HG03039 (cell line): ENCODE measurements around the gene TMED4.
A peak's percentile ranks its signal among the peaks of the same experiment; 100 is the strongest.
"Not testable (repeated sequence)": the region's sequence is repeated elsewhere in the genome, so short reads cannot be mapped to it uniquely, and the experiment has no call there.

ENCODE experiments used
- ATAC-seq: cut with Tn5 transposase; IDR thresholded peaks from one replicate; pipeline ENCODE4 v1.9.1; 2021; ENCODE audit warnings: mild to moderate bottlenecking, moderate library complexity; ENCODE audit not compliant: unreplicated experiment

The TMED4 gene

DNA sequence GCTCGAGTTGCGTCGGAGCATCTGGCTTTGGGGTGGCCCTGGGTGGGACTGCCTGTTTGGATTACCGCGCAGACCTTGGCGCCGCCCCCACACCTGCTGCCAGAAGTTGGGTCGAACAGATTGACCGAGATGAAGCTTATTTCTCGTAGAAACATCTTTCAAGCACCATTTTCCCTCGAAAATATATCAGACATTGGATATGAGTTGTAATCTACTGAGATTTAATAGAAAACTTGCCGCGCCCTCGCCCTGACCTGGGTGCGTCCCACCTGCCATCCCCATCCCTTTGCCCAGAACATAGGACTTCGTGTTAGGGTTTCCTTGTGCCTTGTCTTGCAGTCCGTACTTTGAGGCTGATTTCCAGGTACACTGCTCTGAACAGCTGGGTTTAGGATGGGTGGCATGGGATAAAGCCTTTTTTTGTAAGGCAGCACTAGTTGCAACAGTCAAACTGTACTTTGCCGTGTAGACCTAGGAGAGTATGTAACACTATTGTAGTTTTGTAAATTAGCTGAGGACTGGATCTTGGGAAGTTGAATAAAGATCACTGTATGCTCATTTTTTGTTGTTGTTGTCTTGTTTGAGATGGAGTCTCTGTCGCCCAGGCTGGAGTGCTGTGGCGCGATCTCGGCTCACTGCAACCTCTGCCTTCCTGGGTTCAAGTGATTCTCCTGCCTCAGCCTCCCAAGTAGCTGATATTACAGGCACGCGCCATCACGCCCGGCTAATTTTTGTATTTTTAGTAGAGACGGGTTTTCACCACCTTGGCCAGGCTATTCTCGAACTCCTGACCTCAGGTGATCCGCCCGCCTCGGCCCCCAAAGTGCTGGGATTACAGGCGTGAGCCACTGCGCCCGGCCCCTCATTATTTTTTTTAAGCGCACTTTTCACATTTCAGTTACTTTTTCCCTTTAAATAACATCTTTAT lies 25.4 kb upstream of the TMED4 start:
- no peak for ATAC-seq

- ATAC-seq = peak; percentile 92
Observed at GRCh38 chr7:44606341-44607140, 24.5 kb upstream of the TMED4 start, which contains the start of gene OGDH. Gene OGDH (plus strand): TSS chr7:44606627. CDS start chr7:44624344, 17,717 bp downstream.

DNA sequence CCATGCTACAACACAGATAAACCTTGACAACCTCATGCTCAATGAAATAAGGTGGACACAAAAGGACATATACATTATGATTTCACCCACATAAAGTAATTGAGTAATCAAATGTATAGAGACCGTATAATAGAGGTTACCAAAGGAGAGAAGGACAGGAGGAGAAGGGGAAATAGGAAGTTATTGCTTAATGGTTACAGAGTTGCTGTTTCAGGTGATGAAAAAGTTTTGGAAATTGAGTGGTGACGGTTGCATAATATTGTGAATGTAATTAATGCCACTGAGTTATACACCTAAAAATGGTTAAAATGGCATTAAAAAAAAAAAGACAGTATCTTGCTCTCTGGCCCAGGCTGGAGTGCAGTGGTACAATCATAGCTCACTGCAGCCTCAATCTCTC lies 22.9 kb upstream of the TMED4 start:
- no peak for ATAC-seq

DNA sequence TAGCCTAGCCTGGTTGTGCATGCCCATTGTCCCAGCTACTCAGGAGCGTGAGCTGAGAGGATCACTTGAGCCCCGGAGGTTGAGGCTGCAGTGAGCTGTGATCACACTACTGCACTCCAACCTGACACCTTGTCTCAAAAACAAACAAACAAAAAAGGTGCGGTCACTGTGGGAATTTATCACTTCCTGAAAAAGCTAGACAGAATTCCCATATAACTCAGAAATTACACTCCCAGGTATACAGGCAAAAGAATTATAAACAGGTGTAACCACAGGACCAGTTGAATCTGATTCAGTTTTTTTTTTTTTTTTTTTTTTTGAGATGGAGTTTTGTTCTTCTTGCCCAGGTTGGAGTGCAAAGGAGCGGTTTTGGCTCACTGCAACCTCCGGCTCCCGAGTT lies 21.2 kb upstream of the TMED4 start:
- no peak for ATAC-seq

- no peak for ATAC-seq
Observed at GRCh38 chr7:44602576-44602910, 20.5 kb upstream of the TMED4 start.

GRCh38 chr7:44599222-44599621 lies 17.2 kb upstream of the TMED4 start:
- ATAC-seq = no peak

DNA sequence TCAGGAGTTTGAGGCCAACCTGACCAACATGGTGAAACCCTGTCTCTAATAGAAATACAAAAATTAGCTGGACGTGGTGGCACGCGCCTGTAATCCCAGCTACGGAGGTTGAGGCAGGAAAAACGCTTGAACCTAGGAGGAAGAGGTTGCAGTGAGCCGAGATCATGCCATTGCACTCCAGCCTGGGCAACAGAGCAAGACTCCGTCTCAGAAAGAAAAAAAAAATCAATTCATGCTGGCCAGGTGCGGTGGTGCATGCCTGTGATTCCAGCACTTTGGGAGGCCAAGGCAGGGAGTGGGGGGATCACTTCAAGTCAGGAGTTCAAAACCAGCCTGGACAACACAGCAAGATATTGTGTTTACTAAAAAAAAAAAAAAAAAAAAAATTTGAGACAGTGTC lies 15.2 kb upstream of the TMED4 start:
- not testable (repeated sequence) for ATAC-seq

DNA sequence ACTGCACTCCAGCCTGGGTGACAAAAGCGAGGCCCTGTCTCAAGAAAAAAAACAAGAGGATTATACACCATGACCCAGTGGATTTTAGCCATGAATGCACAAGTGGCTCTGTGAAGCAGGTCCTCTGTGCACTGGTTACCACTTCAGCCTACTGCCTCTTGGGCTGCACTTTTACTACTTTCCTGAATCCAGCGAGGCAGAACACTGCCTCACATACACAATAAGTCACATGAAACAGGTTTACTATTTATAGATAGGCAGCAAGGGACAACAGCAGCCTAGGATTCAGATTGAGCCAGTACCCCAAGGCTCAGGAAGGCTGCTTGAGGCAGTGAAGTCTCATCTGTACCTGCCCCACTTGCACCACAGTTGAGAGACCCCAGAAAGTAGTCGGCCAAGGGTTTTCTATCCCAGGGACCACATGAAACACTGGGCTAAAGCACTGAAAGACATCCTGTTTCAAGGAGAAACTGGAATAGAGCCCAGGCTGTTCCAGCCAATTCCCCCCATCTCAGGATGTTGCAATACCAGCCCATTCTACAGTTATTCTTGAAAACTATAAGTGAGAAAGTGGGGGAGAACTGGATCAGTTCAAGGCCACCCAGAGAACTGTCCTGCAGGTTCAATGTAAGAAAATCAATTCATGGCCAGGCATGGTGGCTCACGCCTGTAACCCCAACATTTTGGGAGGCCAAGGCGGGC lies 14.1 kb upstream of the TMED4 start:
- ATAC-seq = no peak

- ATAC-seq = no peak
Observed at GRCh38 chr7:44590910-44591309, 8.9 kb upstream of the TMED4 start.

- no peak for ATAC-seq
Observed at GRCh38 chr7:44587843-44588711, 6.0 kb upstream of the TMED4 start.

- no peak for ATAC-seq
Observed at GRCh38 chr7:44583146-44583865, 1.3 kb upstream of the TMED4 start.

- peak; percentile 33 for ATAC-seq
Observed at GRCh38 chr7:44580945-44581878, 819 bp downstream of the TMED4 start.

DNA sequence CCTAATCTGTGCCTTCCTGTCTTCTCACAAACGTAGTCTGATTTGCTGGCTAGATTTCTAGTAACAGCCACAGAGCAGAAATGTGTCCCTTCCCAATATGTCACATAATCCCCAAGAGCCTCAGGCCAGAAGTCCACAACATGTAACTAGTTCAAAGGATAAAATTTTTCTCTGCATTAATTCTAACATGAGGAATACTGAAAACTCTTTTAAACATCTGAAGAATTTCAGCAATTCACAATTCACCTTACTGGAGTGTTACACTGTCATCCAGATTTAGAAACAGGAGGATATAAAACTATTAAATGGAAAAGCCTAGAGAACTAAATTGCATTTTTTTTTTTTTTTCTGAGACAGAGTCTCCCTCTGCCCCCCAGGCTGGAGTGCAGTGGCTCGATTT lies 5.8 kb downstream of the TMED4 start:
- ATAC-seq = no peak

GRCh38 chr7:44575054-44575453 lies 7.0 kb downstream of the TMED4 start:
- no peak for ATAC-seq

GRCh38 chr7:44574287-44574872 lies 7.7 kb downstream of the TMED4 start:
- no peak for ATAC-seq

DNA sequence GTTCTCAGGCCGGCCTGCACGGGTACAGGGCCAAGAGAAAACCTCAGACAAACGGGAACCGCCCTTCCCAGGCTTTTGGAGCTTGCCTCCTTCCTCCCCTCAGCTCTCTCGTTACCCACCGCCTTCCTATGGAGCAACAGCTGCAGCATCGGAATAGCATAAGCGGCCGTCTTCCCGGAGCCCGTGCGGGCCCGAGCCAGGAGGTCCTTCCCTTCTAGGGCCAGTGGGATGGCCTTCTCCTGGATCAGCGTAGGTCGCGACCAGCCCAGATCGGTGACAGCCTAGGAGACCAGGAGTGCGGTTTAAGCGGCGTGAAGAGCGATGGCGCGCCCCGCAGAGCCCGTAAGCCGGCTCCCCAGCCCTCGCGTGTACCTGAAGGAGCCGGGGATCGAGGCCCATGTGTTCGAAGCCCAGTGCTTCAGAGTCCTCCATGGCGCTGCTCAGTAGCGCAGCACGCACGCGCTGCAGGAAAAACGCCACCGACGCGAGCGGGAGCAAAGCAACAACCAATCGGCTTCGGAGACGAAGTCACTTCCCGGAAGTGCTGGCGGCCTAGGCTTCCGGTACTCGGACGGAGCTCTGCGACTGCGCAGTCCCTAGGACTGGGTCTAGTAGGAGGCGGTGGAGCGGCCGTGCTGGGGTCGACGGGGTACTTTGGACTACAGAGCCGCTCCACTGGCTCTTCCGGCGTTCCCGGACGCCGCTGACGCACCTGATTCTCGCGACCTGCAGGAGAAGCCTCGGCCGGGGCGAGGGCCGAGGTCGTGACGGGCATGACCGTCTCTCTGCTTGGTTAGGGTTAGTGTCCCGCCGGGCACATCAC lies 8.4 kb downstream of the TMED4 start, which contains the start of gene DDX56:
DDX56 (minus strand) TSS at position 445 of the 823 bp plus-strand sequence; CDS start at position 432, 13 bp downstream.
- ATAC-seq = peak; percentile 87

DNA sequence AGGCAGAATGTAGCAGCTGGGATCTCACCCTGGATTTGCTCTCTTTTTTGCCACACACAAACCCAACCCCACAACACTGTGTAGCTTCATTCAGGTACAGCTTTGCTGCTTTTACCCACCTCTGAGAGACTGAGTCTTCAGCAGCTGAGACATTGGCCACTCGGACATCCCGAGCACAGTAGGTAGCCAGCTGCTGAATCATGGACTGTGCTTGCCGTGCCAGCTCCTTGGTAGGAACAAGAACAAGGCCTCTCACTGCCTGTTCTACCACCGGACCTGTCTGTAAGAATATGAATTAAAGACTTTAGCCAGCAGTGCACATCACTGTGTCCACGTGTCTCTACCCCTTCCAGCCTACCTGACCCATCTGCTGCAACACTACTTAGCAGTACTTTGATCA lies 9.3 kb downstream of the TMED4 start:
- ATAC-seq = no peak
